PFSK-1 (cell line): ENCODE results near the gene COL5A2.

ENCODE experiments used
- FOXP2 ChIP-seq: optimal IDR thresholded peaks from 2 replicates; pipeline ENCODE3; 2011; ENCODE audit warnings: borderline replicate concordance, control low read depth, inconsistent platforms; ENCODE audit not compliant: insufficient read depth; ENCODE audit errors: extremely low read length, extremely low read depth
- POLR2AphosphoS5 ChIP-seq: IDR thresholded peaks from 2 replicates; pipeline ENCODE4 v1.6.1; 2012; ENCODE audit warnings: low read depth, mild to moderate bottlenecking, control low read depth, low read length, moderate library complexity
- SIN3A ChIP-seq: IDR thresholded peaks from 2 replicates; pipeline ENCODE4 v1.6.1; 2012; ENCODE audit warnings: mild to moderate bottlenecking, low read length, moderate library complexity, borderline replicate concordance; ENCODE audit not compliant: insufficient read depth
- TAF1 ChIP-seq: IDR thresholded peaks from 2 replicates; pipeline ENCODE4 v1.6.1; 2012; ENCODE audit warnings: low read length, control low read depth, borderline replicate concordance; ENCODE audit not compliant: insufficient read depth
- TF ChIP-seq, protein P1 (sequence below), 2 experiments: IDR thresholded peaks; 2 replicates each; pipeline versions ENCODE4 v1.6.1 to v1.8.0; 2011 to 2012; ENCODE audit warnings: low read depth in 2 of 2, low read length in 2 of 2, control low read depth in 1 of 2, inconsistent platforms in 1 of 2, mild to moderate bottlenecking in 1 of 2, moderate library complexity in 1 of 2; ENCODE audit not compliant: insufficient read depth in 1 of 2

DNA sequence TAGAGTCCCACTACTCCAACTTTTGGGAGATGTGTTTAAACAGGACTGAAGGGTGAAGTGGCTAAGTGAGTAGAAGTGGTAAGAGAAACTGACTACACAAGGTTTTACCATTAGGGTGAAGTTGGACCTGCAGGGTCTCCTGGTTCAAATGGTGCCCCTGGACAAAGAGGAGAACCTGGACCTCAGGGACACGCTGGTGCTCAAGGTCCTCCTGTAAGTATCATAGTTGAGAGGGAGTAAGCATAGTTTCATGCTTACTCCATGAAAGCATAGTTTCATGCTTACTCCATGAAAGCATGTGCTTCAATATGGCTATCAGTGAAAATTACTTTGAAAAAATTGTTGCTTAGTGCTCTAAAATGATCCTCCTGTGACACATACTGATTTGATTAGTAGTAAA, 186.3 kb downstream of the COL5A2 start:
- TF ChIP-seq, protein P1, sequence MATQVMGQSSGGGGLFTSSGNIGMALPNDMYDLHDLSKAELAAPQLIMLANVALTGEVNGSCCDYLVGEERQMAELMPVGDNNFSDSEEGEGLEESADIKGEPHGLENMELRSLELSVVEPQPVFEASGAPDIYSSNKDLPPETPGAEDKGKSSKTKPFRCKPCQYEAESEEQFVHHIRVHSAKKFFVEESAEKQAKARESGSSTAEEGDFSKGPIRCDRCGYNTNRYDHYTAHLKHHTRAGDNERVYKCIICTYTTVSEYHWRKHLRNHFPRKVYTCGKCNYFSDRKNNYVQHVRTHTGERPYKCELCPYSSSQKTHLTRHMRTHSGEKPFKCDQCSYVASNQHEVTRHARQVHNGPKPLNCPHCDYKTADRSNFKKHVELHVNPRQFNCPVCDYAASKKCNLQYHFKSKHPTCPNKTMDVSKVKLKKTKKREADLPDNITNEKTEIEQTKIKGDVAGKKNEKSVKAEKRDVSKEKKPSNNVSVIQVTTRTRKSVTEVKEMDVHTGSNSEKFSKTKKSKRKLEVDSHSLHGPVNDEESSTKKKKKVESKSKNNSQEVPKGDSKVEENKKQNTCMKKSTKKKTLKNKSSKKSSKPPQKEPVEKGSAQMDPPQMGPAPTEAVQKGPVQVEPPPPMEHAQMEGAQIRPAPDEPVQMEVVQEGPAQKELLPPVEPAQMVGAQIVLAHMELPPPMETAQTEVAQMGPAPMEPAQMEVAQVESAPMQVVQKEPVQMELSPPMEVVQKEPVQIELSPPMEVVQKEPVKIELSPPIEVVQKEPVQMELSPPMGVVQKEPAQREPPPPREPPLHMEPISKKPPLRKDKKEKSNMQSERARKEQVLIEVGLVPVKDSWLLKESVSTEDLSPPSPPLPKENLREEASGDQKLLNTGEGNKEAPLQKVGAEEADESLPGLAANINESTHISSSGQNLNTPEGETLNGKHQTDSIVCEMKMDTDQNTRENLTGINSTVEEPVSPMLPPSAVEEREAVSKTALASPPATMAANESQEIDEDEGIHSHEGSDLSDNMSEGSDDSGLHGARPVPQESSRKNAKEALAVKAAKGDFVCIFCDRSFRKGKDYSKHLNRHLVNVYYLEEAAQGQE (IDR thresholded peaks at IDR 0.05; ENCODE audit: insufficient read depth in 1 of 2, low read depth in 2 of 2, low read length in 2 of 2): no peak
- TF ChIP-seq SIN3A: no peak
- TF ChIP-seq POLR2AphosphoS5: no peak
- TF ChIP-seq TAF1: no peak
- TF ChIP-seq FOXP2: no peak
